Measurements from ENCODE around the gene MAP3K13.
A peak's percentile ranks its signal among the peaks of the same experiment; 100 is the strongest.
"Not testable (repeated sequence)": the region's sequence is repeated elsewhere in the genome, so short reads cannot be mapped to it uniquely, and the experiment has no call there.

MAP3K13 gene

DNA sequence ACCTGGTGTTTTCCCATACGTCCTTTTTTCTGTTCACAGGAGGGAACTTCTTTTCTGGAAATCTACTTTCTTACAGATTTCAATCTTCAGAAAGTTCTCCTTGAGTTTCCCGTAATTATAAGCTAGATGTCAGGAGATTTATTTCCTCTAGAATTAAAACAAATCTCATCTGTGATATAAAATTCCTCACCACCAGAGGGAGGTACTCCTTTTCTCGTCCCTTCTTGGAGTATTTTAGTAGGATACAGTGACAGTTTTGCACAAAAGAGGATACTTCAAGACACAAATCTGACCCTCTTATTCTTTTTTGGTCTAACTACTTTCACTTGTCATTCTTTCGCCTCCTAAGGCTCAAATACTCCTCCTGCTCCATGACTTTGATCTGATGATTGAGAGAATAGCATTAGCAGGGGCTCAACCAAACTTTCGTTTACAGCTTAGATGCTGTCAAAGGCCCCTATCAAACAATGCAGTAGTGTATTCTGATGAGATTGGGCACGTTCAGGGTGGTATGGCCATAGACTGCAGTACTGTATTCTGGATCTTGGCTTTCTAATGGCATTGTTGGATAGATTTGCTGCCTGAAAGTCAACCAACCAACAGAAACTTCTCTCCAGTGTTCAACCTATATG is 97.9 kb downstream of the MAP3K13 start:
- no peak for TF ChIP-seq ZFX (IDR thresholded peaks at IDR 0.05; ENCODE audit: borderline replicate concordance)
- TF ChIP-seq, protein P1, sequence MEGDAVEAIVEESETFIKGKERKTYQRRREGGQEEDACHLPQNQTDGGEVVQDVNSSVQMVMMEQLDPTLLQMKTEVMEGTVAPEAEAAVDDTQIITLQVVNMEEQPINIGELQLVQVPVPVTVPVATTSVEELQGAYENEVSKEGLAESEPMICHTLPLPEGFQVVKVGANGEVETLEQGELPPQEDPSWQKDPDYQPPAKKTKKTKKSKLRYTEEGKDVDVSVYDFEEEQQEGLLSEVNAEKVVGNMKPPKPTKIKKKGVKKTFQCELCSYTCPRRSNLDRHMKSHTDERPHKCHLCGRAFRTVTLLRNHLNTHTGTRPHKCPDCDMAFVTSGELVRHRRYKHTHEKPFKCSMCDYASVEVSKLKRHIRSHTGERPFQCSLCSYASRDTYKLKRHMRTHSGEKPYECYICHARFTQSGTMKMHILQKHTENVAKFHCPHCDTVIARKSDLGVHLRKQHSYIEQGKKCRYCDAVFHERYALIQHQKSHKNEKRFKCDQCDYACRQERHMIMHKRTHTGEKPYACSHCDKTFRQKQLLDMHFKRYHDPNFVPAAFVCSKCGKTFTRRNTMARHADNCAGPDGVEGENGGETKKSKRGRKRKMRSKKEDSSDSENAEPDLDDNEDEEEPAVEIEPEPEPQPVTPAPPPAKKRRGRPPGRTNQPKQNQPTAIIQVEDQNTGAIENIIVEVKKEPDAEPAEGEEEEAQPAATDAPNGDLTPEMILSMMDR (IDR thresholded peaks at IDR 0.05) = peak; percentile 53; the same call in 1 of the 2 replicates
- H3K27ac ChIP-seq = no peak overlapping the region

DNA sequence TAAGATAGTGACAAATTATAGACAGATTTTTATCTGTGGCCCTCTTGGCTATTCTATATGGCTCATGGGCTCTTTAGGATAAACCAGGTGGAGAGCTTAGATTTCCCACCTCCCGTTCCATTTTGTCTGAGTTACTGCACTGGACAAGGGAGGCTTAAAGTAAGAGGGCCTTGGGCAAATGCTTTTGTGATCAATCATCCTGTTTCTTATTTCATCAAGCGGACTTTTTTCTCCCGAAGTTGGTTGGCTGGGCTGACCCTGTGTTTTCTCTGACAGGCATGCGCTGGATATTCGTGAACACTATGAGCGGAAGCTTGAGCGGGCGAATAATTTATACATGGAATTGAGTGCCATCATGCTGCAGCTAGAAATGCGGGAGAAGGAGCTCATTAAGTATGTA is 102.5 kb downstream of the MAP3K13 start:
- no peak overlapping the region for H3K27ac ChIP-seq
- TF ChIP-seq ZFX (IDR thresholded peaks at IDR 0.05; ENCODE audit: borderline replicate concordance) = no peak
- TF ChIP-seq, protein P1 (IDR thresholded peaks at IDR 0.05) = no peak

DNA sequence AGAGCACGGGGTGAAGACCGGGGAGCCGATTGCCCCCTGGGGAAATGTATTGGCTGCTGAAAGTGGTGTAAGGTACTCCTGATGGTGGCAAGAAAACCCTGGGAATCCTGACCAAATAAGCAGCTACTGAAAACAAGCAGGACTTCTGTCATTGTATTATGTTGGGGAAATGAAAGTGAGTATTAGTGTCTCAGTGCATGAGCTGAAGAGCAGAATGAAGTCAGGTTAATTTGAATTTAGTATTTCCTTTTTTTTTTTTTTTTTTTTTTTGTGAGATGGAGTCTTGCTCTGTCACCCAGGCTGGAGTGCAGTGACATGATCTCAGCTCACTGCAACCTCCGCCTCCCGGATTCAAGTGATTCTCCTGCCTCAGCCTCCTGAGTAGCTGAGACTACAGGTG is 103.2 kb downstream of the MAP3K13 start:
- not testable (repeated sequence) for H3K27ac ChIP-seq

DNA sequence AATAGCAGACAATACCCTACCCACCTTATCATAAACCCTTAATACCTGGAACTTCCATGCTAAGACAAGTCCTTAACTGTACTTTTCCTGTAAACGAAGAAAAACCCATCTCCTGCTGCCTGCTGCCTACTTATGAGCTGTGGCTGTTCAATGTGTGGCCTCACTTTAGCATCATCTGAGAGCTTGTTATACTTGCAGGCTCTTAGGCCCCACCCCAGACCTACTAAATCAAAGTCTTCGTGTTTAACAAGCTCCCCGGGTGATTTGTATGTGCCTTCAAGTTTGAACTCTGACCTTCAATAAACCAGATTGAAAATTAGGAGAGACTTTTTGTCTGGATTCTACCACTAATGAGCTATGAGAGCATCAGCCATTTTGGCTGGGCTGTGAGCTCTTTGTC is 106.6 kb downstream of the MAP3K13 start:
- TF ChIP-seq, protein P1 (IDR thresholded peaks at IDR 0.05) = no peak
- TF ChIP-seq ZFX (IDR thresholded peaks at IDR 0.05; ENCODE audit: borderline replicate concordance) = no peak
- H3K27ac ChIP-seq = no peak overlapping the region

DNA sequence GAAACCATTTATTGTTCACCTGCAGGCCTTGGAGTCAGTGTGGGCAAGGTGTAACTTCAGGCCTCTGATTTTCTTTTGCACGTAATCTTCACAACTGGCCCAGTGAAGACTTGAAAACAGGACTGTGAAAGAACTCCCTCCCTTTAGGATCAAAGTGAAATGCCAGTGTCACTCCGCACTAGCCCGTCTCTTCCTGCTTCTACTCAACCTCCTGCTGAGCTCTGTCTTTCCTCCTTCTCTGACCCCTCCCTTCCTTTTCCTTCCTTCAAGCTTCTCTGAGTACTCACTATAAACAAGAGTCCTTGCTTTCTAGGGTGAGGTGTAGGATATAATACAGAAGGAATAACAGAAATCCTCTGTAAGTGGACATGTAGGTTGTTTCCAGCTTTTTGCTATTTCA is 107.4 kb downstream of the MAP3K13 start:
- TF ChIP-seq ZFX (IDR thresholded peaks at IDR 0.05; ENCODE audit: borderline replicate concordance) = no peak
- TF ChIP-seq, protein P1 (IDR thresholded peaks at IDR 0.05) = no peak
- no peak overlapping the region for H3K27ac ChIP-seq

- H3K27ac ChIP-seq = no peak overlapping the region
- TF ChIP-seq ZFX (IDR thresholded peaks at IDR 0.05; ENCODE audit: borderline replicate concordance) = no peak
- TF ChIP-seq, protein P1 (IDR thresholded peaks at IDR 0.05) = no peak
Measured at GRCh38 chr3:185473290-185473815, 110.4 kb downstream of the MAP3K13 start.

- H3K27ac ChIP-seq = not testable (repeated sequence)
Measured at GRCh38 chr3:185474922-185475321, 112.0 kb downstream of the MAP3K13 start.

DNA sequence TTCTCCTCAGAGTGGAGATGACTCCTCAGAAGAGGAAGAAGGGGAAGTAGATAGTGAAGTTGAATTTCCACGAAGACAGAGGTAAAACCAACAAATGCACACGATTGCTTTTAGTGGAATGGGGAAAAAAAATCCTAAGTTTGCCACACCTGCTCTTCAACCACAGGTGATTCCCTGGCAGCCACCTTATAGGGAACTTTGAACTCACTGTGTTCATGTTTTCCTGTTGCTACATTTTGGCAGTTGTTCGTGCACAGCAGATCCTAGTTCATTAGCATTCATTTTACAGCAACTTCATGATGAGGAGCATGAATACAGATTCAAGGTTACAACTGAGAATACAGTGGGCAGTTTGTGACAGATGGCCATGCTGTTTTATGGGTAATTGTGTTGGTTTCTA is 114.4 kb downstream of the MAP3K13 start:
- TF ChIP-seq, protein P1 (IDR thresholded peaks at IDR 0.05) = no peak
- no peak for TF ChIP-seq ZFX (IDR thresholded peaks at IDR 0.05; ENCODE audit: borderline replicate concordance)
- no peak overlapping the region for H3K27ac ChIP-seq

Measured in 22Rv1 (cell line).